RCC 7860 (cell line): ENCODE data around the gene UBE2G2.

Experiments used
- DNase-seq: peaks from one replicate; pipeline ENCODE4 v3.0.0-alpha.2; 2015; ENCODE audit warnings: low spot score
- FAIRE-seq: peaks from 2 replicates; lab custom pipeline; 2012; peaks lifted over from hg19 to GRCh38; lab: Jason Lieb, UNC

The UBE2G2 gene

GRCh38 chr21:44753357-44753756 is 48.3 kb downstream of the UBE2G2 start:
- no peak for DNase-seq
- FAIRE-seq, result no peak

GRCh38 chr21:44752671-44753235 is 48.9 kb downstream of the UBE2G2 start:
- DNase-seq (no peak), FAIRE-seq (no peak)

GRCh38 chr21:44751799-44752636 is 49.6 kb downstream of the UBE2G2 start:
- DNase-seq, result no peak
- FAIRE-seq, result no peak

GRCh38 chr21:44751186-44751798 is 50.3 kb downstream of the UBE2G2 start:
- no peak for FAIRE-seq
- no peak for DNase-seq

- FAIRE-seq (no peak), DNase-seq (no peak)
Observed at GRCh38 chr21:44750675-44751025, 51.0 kb downstream of the UBE2G2 start.

GRCh38 chr21:44749759-44750674 is 51.6 kb downstream of the UBE2G2 start:
- no peak for DNase-seq
- no peak for FAIRE-seq

GRCh38 chr21:44749116-44749758 is 52.4 kb downstream of the UBE2G2 start:
- FAIRE-seq, result no peak
- no peak for DNase-seq

- FAIRE-seq, result no peak
- DNase-seq, result no peak
Observed at GRCh38 chr21:44748621-44749020, 53.0 kb downstream of the UBE2G2 start.

GRCh38 chr21:44742418-44743153 is 59.0 kb downstream of the UBE2G2 start:
- no peak for DNase-seq
- no peak for FAIRE-seq

GRCh38 chr21:44741921-44742320 is 59.7 kb downstream of the UBE2G2 start:
- no peak for DNase-seq
- no peak for FAIRE-seq

GRCh38 chr21:44740742-44741141 is 60.9 kb downstream of the UBE2G2 start:
- DNase-seq (no peak), FAIRE-seq (no peak)

GRCh38 chr21:44739316-44739715 is 62.3 kb downstream of the UBE2G2 start:
- DNase-seq, result no peak
- no peak for FAIRE-seq

- FAIRE-seq (no peak), DNase-seq (no peak)
Observed at GRCh38 chr21:44738621-44739020, 63.0 kb downstream of the UBE2G2 start.

- no peak for FAIRE-seq
- DNase-seq, result no peak
Observed at GRCh38 chr21:44737706-44738354, 63.8 kb downstream of the UBE2G2 start.

- FAIRE-seq, result no peak
Observed at GRCh38 chr21:44736291-44737004, 65.2 kb downstream of the UBE2G2 start.

GRCh38 chr21:44735821-44736220 is 65.8 kb downstream of the UBE2G2 start:
- FAIRE-seq (no peak), DNase-seq (no peak)

More at GRCh38 chr21:44736291-44737004, 65.2 kb downstream of the UBE2G2 start:
- DNase-seq, result no peak

GRCh38 chr21:44734841-44735240 is 66.8 kb downstream of the UBE2G2 start:
- DNase-seq, result no peak
- FAIRE-seq, result no peak

- DNase-seq (peak; percentile 31), FAIRE-seq (no peak)
Observed at GRCh38 chr21:44734026-44734745, 67.4 kb downstream of the UBE2G2 start.
